A375 (cell line): ENCODE data around the gene PSMG4. TPM values are rescaled to one million over a fixed set of nuclear protein-coding genes. Genes with fewer than 3 reads are reported as not detected.

Source experiments
- total RNA-seq: library from RNA; depleted of rRNA; stranded (reverse); fragments of >200 nt; shearing (Covaris generic); gene quantifications from 2 replicates; pipeline ENCODE4 v1.2.3, GENCODE V29; 2014; rRNA removed

Gene PSMG4, protein sequence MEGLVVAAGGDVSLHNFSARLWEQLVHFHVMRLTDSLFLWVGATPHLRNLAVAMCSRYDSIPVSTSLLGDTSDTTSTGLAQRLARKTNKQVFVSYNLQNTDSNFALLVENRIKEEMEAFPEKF
- total RNA-seq, result 52.6 and 56.0 TPM in 2 replicates

GRCh38 chr6:3258720-3259490 is at the start of gene PSMG4:
PSMG4 (plus strand) TSS chr6:3258947; CDS start chr6:3259023, 76 bp downstream.

GRCh38 chr6:3227363-3228045 is 31.2 kb upstream of the PSMG4 start, which contains the start of gene TUBB2B:
TUBB2B (minus strand) TSS chr6:3227653; CDS start chr6:3227543, 110 bp downstream.

Other genes with a start within 250 kb of the PSMG4 start
- 7.6 and 10.2 TPM in 2 replicates for gene RIPK1, start 190.5 kb upstream of the PSMG4 start, total RNA-seq
- gene BPHL, start 140.2 kb upstream of the PSMG4 start, total RNA-seq, result 7.0 and 7.1 TPM in 2 replicates
- 39.6 and 41.9 TPM in 2 replicates for gene TUBB2A, start 101.4 kb upstream of the PSMG4 start, total RNA-seq
- gene TUBB2B, start 31.3 kb upstream of the PSMG4 start, total RNA-seq, result 10.4 and 10.9 TPM in 2 replicates
- gene SLC22A23, start 198.1 kb downstream of the PSMG4 start, total RNA-seq, result 0.53 and 0.66 TPM in 2 replicates